ENCODE results near the gene ILDR2. TPM values are rescaled to one million over a fixed set of nuclear protein-coding genes. Genes with fewer than 3 reads are reported as not detected.

Gene ILDR2
- total and polyA plus RNA-seq, 2 donors (not counting 3 experiments of a cell fraction or from before 2014, with no cell fraction given): not detected

- DNase-seq (ENCODE audit: low read depth, low spot score) (no peak), FAIRE-seq (no peak)
- ChIA-PET CTCF (interaction anchor here (13.5 kb wide), 1 partner anchor 152 kb away, joined by 509 read pairs; no protein-coding TSS in a partner anchor), POLR2A (no interaction called here)
- no peak for TF ChIP-seq POLR2A (IDR thresholded peaks at IDR 0.05; ENCODE audit: low read depth, low read length)
- no peak for TF ChIP-seq MAX (IDR thresholded peaks at IDR 0.05; ENCODE audit: insufficient read depth, insufficient read length)
- no peak for TF ChIP-seq EZH2 (IDR thresholded peaks at IDR 0.05; ENCODE audit: borderline replicate concordance, low read depth, low read length, severe bottlenecking)
- TF ChIP-seq MYC (IDR thresholded peaks at IDR 0.05; ENCODE audit: low read depth, low read length): no peak
- no peaks in the 10 kb centered on the region for H3K9me3 ChIP-seq (replicated peaks; ENCODE audit: control insufficient read depth, insufficient read depth, low read length)
- no peak overlapping the region for H2AFZ ChIP-seq (ENCODE audit: low read depth, low read length)
- H3K4me2 ChIP-seq (ENCODE audit: insufficient read depth, low read length): no peak overlapping the region
- H3K79me2 ChIP-seq (ENCODE audit: control insufficient read depth, insufficient read depth, low read length): no peaks in the 10 kb centered on the region
- H3K9me1 ChIP-seq (replicated peaks; ENCODE audit: control insufficient read depth, extremely low read depth, insufficient read depth, low read length): no peaks in the 10 kb centered on the region
- BruUV-seq (replicated peaks): no TSS peak
- H3K9ac ChIP-seq (replicated peaks; ENCODE audit: extremely low read depth, insufficient read depth, low read length): no peak overlapping the region
- peaks cover 0 to 5% of the 10 kb centered on the region in 2 experiments for H3K27me3 ChIP-seq (ENCODE audit: control insufficient read depth in 2 of 2, insufficient read depth in 2 of 2, low read length in 2 of 2)
- H3K4me3 ChIP-seq (replicated peaks in 1 of 3; ENCODE audit: insufficient read depth in 1 of 3, low read depth in 1 of 3, low read length in 3 of 3): no peak overlapping the region
- intact Hi-C loops (cut with micrococcal nuclease): no loop called here
- no peaks in the 10 kb centered on the region for H3K36me3 ChIP-seq (ENCODE audit: control insufficient read depth in 2 of 2, extremely low read depth in 1 of 2, insufficient read depth in 2 of 2, low read length in 2 of 2)
- H3K27ac ChIP-seq (ENCODE audit: insufficient read depth, low read depth, low read length): no peak overlapping the region
- dilution Hi-C loops (cut with MboI; ENCODE audit: extremely low pct_ligation_motif_present, low sequenced_read_pairs): no loop called here
- H4K20me1 ChIP-seq (replicated peaks; ENCODE audit: control insufficient read depth, extremely low read depth, insufficient read depth, low read length): no peaks in the 10 kb centered on the region
- no peaks in the 10 kb centered on the region for H3K4me1 ChIP-seq (ENCODE audit: control insufficient read depth, extremely low read depth, insufficient read depth, low read length)
Measured at GRCh38 chr1:166907763-166908162, 67.6 kb downstream of the ILDR2 start.

DNA sequence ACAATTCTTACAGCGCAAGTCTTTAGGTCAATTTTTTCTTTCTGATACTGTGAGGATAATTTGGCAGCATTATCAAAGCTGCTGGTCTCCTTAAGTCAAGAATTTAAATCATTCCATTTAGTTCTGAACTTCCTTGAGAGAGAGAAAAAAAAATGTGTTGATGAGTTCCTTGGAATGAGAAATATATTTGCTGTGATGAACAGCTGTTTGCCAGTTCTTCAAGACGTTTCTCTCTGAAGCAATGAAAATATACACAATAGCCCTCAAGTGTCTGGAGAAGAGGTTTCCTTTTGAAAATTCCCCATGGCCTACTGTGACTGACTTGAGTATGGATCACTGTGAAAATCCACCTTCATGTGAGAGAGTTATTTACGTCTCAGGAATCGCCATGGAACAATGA, 68.3 kb downstream of the ILDR2 start:
- H2AFZ ChIP-seq (ENCODE audit: low read depth, low read length): no peak overlapping the region
- BruUV-seq (replicated peaks): no TSS peak
- H3K9me3 ChIP-seq (replicated peaks; ENCODE audit: control insufficient read depth, insufficient read depth, low read length): no peaks in the 10 kb centered on the region
- no peak overlapping the region for H3K27ac ChIP-seq (ENCODE audit: insufficient read depth, low read depth, low read length)
- no peaks in the 10 kb centered on the region for H3K36me3 ChIP-seq (ENCODE audit: control insufficient read depth in 2 of 2, extremely low read depth in 1 of 2, insufficient read depth in 2 of 2, low read length in 2 of 2)
- no peaks in the 10 kb centered on the region for H4K20me1 ChIP-seq (replicated peaks; ENCODE audit: control insufficient read depth, extremely low read depth, insufficient read depth, low read length)
- DNase-seq (ENCODE audit: low read depth, low spot score) (no peak), FAIRE-seq (no peak)
- intact Hi-C loops (cut with micrococcal nuclease) (no loop called here), dilution Hi-C loops (cut with MboI; ENCODE audit: extremely low pct_ligation_motif_present, low sequenced_read_pairs) (no loop called here)
- H3K4me2 ChIP-seq (ENCODE audit: insufficient read depth, low read length): no peak overlapping the region
- no peaks in the 10 kb centered on the region for H3K9me1 ChIP-seq (replicated peaks; ENCODE audit: control insufficient read depth, extremely low read depth, insufficient read depth, low read length)
- TF ChIP-seq POLR2A (IDR thresholded peaks at IDR 0.05; ENCODE audit: low read depth, low read length): no peak
- no peak for TF ChIP-seq GATA2 (IDR thresholded peaks at IDR 0.05; ENCODE audit: insufficient read depth, insufficient read length, low read depth, low read length)
- no peak for TF ChIP-seq EZH2 (IDR thresholded peaks at IDR 0.05; ENCODE audit: borderline replicate concordance, low read depth, low read length, severe bottlenecking)
- no peak for TF ChIP-seq CTCF (IDR thresholded peaks at IDR 0.05; ENCODE audit: extremely low read depth in 1 of 2, insufficient read depth in 1 of 2, low read depth in 1 of 2, low read length in 2 of 2)
- no peak for TF ChIP-seq MAX (IDR thresholded peaks at IDR 0.05; ENCODE audit: insufficient read depth, insufficient read length)
- no peak for TF ChIP-seq JUN (IDR thresholded peaks at IDR 0.05; ENCODE audit: borderline replicate concordance, insufficient read depth, insufficient read length, low read depth)
- TF ChIP-seq MYC (IDR thresholded peaks at IDR 0.05; ENCODE audit: low read depth, low read length): no peak
- TF ChIP-seq FOS (IDR thresholded peaks at IDR 0.05; ENCODE audit: borderline replicate concordance, insufficient read depth, low read length): no peak
- no peak for TF ChIP-seq POLR2AphosphoS5 (IDR thresholded peaks at IDR 0.05; ENCODE audit: insufficient read depth, low read depth, low read length)
- H3K79me2 ChIP-seq (ENCODE audit: control insufficient read depth, insufficient read depth, low read length): no peaks in the 10 kb centered on the region
- CTCF ChIA-PET: interaction anchor here (1.1 to 13.5 kb wide), 2 partner anchors 24 to 153 kb away, joined by 3 to 509 read pairs; no protein-coding TSS in a partner anchor
- no peak overlapping the region for H3K4me3 ChIP-seq (replicated peaks in 1 of 3; ENCODE audit: insufficient read depth in 1 of 3, low read depth in 1 of 3, low read length in 3 of 3)
- no peak overlapping the region for H3K9ac ChIP-seq (replicated peaks; ENCODE audit: extremely low read depth, insufficient read depth, low read length)
- H3K27me3 ChIP-seq (ENCODE audit: control insufficient read depth in 2 of 2, insufficient read depth in 2 of 2, low read length in 2 of 2): peaks cover 0 to 3% of the 10 kb centered on the region in 2 experiments
- POLR2A ChIA-PET: no interaction called here
- no peaks in the 10 kb centered on the region for H3K4me1 ChIP-seq (ENCODE audit: control insufficient read depth, extremely low read depth, insufficient read depth, low read length)
